SK-N-MC (cell line): ENCODE measurements around the gene KRT75.

Experiments used
- EZH2 ChIP-seq: fragments of 200-600 bp; sonication (generic); IDR thresholded peaks from one replicate; pipeline ENCODE4 v1.6.1; 2017; ENCODE audit warnings: antibody characterized with exemption
- POLR2AphosphoS5 ChIP-seq: IDR thresholded peaks from 2 replicates; pipeline ENCODE4 v1.6.1; 2012; ENCODE audit warnings: mild to moderate bottlenecking, low read depth, low read length, borderline replicate concordance

DNA sequence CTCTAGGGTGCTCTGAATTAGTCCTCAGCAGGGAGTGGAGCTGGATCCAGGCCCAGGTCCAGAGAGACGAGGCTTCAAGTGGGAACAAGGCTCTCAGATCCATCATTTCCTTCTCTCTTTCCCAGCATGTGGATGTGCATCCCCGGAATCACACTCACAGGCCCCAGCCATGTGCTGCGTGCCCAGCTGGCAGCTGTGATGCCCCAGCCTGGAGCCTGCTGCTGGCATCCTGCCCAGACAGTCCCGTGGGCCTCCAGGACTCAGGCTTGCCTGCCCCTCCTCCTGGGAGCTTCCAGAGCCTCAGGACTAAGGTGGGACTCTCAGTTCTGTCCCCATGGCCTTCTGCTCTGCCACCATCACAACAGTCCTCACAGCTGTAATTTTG, 42.6 kb downstream of the KRT75 start:
- TF ChIP-seq EZH2, result no peak
- TF ChIP-seq POLR2AphosphoS5, result no peak
